Neural progenitor cell (in vitro differentiated cells): ENCODE results near the gene PLBD1.

Experiments used
- EZH2 ChIP-seq: fragments of 200-600 bp; sonication (generic); IDR thresholded peaks from 2 replicates; pipeline ENCODE4 v1.6.1; 2017; ENCODE audit warnings: antibody characterized with exemption, mild to moderate bottlenecking, moderate library complexity
- EZH2phosphoT487 ChIP-seq: fragments of 200-600 bp; sonication (generic); IDR thresholded peaks from 2 replicates; pipeline ENCODE4 v1.6.1; 2017; ENCODE audit warnings: antibody characterized with exemption
- TF ChIP-seq, protein P1 (sequence below): fragments of 200-600 bp; sonication (generic); IDR thresholded peaks from 2 replicates; pipeline ENCODE4 v1.5.1; 2017; ENCODE audit warnings: antibody characterized with exemption, mild to moderate bottlenecking

DNA sequence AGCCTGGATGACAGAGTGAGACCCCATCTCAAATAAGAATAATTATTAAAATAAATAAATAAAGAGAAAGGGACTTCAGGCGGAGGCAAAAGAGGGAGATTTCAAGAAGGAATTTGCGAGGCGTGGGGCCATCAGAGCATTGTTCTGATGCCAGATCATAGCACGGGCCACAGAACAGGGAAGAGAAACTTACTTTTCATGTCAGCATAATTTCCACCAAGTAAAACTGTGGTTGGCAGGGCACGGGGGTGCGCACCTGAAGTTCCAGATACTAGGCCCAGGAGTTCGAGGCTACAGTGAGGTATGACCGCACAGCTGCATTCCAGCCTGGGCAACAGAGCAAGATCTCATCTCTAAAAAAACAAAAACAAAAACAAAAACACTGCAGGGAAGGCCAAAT is 11.0 kb upstream of the PLBD1 start:
- TF ChIP-seq, protein P1, sequence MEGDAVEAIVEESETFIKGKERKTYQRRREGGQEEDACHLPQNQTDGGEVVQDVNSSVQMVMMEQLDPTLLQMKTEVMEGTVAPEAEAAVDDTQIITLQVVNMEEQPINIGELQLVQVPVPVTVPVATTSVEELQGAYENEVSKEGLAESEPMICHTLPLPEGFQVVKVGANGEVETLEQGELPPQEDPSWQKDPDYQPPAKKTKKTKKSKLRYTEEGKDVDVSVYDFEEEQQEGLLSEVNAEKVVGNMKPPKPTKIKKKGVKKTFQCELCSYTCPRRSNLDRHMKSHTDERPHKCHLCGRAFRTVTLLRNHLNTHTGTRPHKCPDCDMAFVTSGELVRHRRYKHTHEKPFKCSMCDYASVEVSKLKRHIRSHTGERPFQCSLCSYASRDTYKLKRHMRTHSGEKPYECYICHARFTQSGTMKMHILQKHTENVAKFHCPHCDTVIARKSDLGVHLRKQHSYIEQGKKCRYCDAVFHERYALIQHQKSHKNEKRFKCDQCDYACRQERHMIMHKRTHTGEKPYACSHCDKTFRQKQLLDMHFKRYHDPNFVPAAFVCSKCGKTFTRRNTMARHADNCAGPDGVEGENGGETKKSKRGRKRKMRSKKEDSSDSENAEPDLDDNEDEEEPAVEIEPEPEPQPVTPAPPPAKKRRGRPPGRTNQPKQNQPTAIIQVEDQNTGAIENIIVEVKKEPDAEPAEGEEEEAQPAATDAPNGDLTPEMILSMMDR: no peak
- TF ChIP-seq EZH2phosphoT487 (no peak), EZH2 (no peak)
